ENCODE measurements around the gene SMLR1. TPM values are rescaled to one million over a fixed set of nuclear protein-coding genes. Genes with fewer than 3 reads are reported as not detected.

SMLR1 gene
- total RNA-seq, 2 experiments from 2014 or later = not detected

GRCh38 chr6:130847001-130847910, 20.1 kb downstream of the SMLR1 start:
- ChIA-PET POLR2A (interaction anchor here (0.5 to 1.3 kb wide), 4 partner anchors 13 to 222 kb away, joined by 3 to 6 read pairs (median 4); no protein-coding TSS in a partner anchor), CTCF (ENCODE audit: unreplicated experiment) (no interaction called here)
- Histone ChIP-seq H3K79me2 (ENCODE audit: insufficient read depth, low read depth, low read length) (no peaks in the 10 kb centered on the region), H3K4me2 (ENCODE audit: low read length) (no peak overlapping the region), H4K20me1 (ENCODE audit: insufficient read depth, low read length) (no peaks in the 10 kb centered on the region), H3K27ac (ENCODE audit: low read depth, low read length, poor library complexity, severe bottlenecking) (no peak overlapping the region), H3K9me2 (ENCODE audit: insufficient read depth, low read length) (no peaks in the 10 kb centered on the region), H3K9me3 (ENCODE audit: low read length) (no peaks in the 10 kb centered on the region), H3K4me3 (ENCODE audit: low read depth, low read length, poor library complexity, severe bottlenecking) (no peak overlapping the region), H3K4me1 (ENCODE audit: insufficient read depth, low read length, poor library complexity, severe bottlenecking) (no peaks in the 10 kb centered on the region), H3K36me3 (ENCODE audit: insufficient read depth, low read length) (no peaks in the 10 kb centered on the region), H2AFZ (ENCODE audit: low read length) (no peak overlapping the region)
- intact Hi-C loops (cut with micrococcal nuclease; ENCODE audit: unreplicated experiment) = no loop called here
- DNase-seq (ENCODE audit: low spot score) = no peak
- no TSS peak for BruUV-seq (replicated peaks)
- TF ChIP-seq CTCF (conservative IDR thresholded peaks at IDR 0.05; ENCODE audit: low read length) = no peak
- no peak for TF ChIP-seq EZH2phosphoT487 (IDR thresholded peaks at IDR 0.05; ENCODE audit: borderline replicate concordance, low read depth, low read length)

GRCh38 chr6:130848945-130849344, 21.7 kb downstream of the SMLR1 start:
- Histone ChIP-seq H3K79me2 (ENCODE audit: insufficient read depth, low read depth, low read length) (no peaks in the 10 kb centered on the region), H3K4me1 (ENCODE audit: insufficient read depth, low read length, poor library complexity, severe bottlenecking) (no peaks in the 10 kb centered on the region), H3K4me3 (ENCODE audit: low read depth, low read length, poor library complexity, severe bottlenecking) (no peak overlapping the region), H3K27ac (ENCODE audit: low read depth, low read length, poor library complexity, severe bottlenecking) (no peak overlapping the region), H3K9me3 (ENCODE audit: low read length) (no peaks in the 10 kb centered on the region), H4K20me1 (ENCODE audit: insufficient read depth, low read length) (no peaks in the 10 kb centered on the region), H3K36me3 (ENCODE audit: insufficient read depth, low read length) (no peaks in the 10 kb centered on the region), H3K9me2 (ENCODE audit: insufficient read depth, low read length) (no peaks in the 10 kb centered on the region), H3K4me2 (ENCODE audit: low read length) (no peak overlapping the region), H2AFZ (ENCODE audit: low read length) (no peak overlapping the region)
- BruUV-seq (replicated peaks) = no TSS peak
- TF ChIP-seq EZH2phosphoT487 (IDR thresholded peaks at IDR 0.05; ENCODE audit: borderline replicate concordance, low read depth, low read length) (no peak), CTCF (conservative IDR thresholded peaks at IDR 0.05; ENCODE audit: low read length) (no peak)
- ChIA-PET CTCF (ENCODE audit: unreplicated experiment) (no interaction called here), POLR2A (no interaction called here)
- DNase-seq (ENCODE audit: low spot score) = no peak
- intact Hi-C loops (cut with micrococcal nuclease; ENCODE audit: unreplicated experiment) = no loop called here

- Histone ChIP-seq H3K27ac (ENCODE audit: low read depth, low read length, poor library complexity, severe bottlenecking) (no peak overlapping the region), H4K20me1 (ENCODE audit: insufficient read depth, low read length) (no peaks in the 10 kb centered on the region), H3K4me1 (ENCODE audit: insufficient read depth, low read length, poor library complexity, severe bottlenecking) (no peaks in the 10 kb centered on the region), H3K36me3 (ENCODE audit: insufficient read depth, low read length) (no peaks in the 10 kb centered on the region), H3K79me2 (ENCODE audit: insufficient read depth, low read depth, low read length) (no peaks in the 10 kb centered on the region), H3K9me2 (ENCODE audit: insufficient read depth, low read length) (no peaks in the 10 kb centered on the region), H2AFZ (ENCODE audit: low read length) (no peak overlapping the region), H3K4me2 (ENCODE audit: low read length) (no peak overlapping the region), H3K4me3 (ENCODE audit: low read depth, low read length, poor library complexity, severe bottlenecking) (no peak overlapping the region), H3K9me3 (ENCODE audit: low read length) (no peaks in the 10 kb centered on the region)
- ChIA-PET CTCF (ENCODE audit: unreplicated experiment) (no interaction called here), POLR2A (no interaction called here)
- intact Hi-C loops (cut with micrococcal nuclease; ENCODE audit: unreplicated experiment) = no loop called here
- no peak for DNase-seq (ENCODE audit: low spot score)
- no TSS peak for BruUV-seq (replicated peaks)
- no peak for TF ChIP-seq CTCF (conservative IDR thresholded peaks at IDR 0.05; ENCODE audit: low read length)
- no peak for TF ChIP-seq EZH2phosphoT487 (IDR thresholded peaks at IDR 0.05; ENCODE audit: borderline replicate concordance, low read depth, low read length)
Measured at GRCh38 chr6:130849594-130849993, 22.4 kb downstream of the SMLR1 start.

All from OCI-LY7 (cell line).